GM19328 (cell line): ENCODE data around the gene PLCL1.
"Not testable (repeated sequence)": the region's sequence is repeated elsewhere in the genome, so short reads cannot be mapped to it uniquely, and the experiment has no call there.

ENCODE experiments used
- ATAC-seq: cut with Tn5 transposase; IDR thresholded peaks from one replicate; pipeline ENCODE4 v1.9.1; 2021; ENCODE audit warnings: mild to moderate bottlenecking, moderate library complexity; ENCODE audit not compliant: unreplicated experiment

Gene PLCL1

DNA sequence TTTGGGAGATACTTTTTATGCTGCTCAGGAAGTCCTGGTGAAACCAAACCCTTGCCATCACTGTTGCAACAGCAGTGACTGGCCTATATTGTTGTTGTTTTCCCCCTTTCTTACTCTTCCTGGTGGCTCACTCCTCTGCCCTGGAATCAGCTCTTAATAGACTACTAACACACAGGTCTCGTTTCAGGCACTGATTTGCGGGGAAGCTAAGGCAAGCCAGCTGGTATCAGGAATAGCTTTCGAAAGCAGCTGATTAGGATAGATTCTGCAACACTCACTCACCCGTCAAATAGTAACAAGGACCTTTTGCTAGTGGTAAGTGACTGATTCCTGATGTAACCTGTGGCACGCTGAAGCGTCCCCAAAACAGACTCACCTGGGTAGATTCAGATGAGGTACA, 360.4 kb downstream of the PLCL1 start:
- ATAC-seq: no peak

DNA sequence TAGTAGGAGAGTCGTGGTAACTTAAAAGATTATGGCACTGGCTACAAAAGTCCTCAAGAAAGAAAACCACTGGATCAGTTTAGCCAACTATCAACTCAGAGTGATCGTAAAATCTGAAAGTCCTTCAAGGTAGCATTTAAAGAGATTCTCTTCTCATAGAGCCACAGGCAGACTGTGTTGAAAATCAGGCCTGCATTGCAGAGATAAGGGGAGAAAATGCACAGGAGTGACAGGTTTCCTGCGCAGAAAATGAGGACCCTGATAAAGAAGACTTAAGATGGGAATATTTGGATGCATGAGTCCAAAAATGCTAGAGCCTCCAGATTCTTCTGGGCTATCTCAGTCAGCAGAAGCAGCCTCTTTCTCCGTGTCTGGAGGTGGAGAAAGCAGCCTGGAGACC, 360.9 kb downstream of the PLCL1 start:
- no peak for ATAC-seq

- no peak for ATAC-seq
Observed at GRCh38 chr2:198167346-198167745, 363.0 kb downstream of the PLCL1 start.

DNA sequence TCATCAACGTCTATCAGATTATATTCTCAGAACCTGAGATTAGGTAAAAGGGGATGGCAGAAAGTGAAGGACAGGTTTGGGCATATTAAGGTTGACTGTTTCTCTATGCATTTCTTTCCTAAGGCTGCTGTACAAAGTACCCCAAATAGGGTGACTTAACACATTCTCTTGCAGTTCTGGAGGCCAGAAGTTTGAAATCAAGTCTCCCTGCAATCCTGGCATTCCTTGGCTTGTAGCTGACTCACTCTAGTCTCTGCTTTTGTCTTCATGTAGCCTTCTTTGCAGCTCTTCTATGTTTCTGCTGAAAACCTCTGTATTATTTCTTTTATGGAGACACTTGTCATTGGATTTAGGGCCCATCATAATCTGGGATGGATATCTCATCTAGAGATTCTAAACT, 364.3 kb downstream of the PLCL1 start:
- no peak for ATAC-seq

DNA sequence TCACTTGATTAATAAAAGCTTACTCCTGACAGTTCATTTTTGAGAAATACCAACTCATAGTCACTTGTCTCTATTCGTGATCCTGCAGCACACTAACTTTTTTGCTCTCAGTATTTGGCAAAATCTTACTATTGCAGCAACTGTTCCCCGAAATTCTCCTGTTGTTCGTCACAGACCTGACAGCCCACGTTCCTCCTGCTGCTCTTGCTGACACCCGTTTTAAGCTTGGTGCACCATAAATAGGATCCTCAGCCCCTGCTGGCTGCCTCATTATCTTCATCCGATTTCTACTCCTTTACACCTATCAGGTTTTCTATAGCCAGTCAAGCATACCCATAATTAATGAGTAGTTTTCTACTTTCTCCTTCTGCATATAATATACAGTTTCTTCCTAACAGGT, 368.8 kb downstream of the PLCL1 start:
- no peak for ATAC-seq

DNA sequence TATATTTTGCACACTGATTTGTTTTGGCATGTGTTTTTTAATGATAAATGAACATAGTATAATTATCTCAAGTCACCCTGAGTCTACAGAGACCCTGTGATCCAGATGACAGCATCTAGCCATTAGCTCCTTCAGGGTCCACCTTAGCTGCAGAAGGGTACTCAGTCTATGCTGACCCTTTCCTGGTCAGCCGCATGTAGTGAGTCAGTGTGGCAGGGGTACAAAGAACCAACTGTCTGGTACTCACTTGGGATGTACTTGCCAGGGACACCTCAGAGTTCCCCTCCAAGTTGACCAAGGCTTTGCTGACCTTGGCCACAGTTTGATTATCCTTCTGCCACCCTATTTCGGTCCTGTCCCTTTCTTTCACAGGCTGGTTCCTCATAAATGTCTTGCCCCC, 369.5 kb downstream of the PLCL1 start:
- no peak for ATAC-seq

DNA sequence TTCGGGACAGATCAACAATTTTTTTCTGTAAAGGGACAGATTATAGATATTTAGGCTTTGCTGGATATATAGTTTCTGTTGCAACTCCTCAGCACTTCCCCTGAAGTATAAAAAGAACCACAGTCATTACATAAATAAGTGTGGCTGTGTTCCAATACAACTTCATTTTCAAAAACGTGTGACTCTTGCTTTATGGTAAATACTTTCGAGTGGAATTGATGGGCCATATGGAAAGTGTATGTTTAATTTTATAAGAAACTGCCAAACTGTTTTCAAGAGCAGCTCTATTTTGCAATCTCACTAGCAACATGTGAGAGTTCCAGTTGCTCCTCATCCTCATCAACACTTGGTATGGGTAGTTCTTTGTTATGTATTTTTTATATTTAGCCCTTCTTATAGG, 370.9 kb downstream of the PLCL1 start:
- no peak for ATAC-seq

GRCh38 chr2:198177040-198177439, 372.6 kb downstream of the PLCL1 start:
- no peak for ATAC-seq

GRCh38 chr2:198178766-198179165, 374.4 kb downstream of the PLCL1 start:
- ATAC-seq: no peak

- ATAC-seq: no peak
Observed at GRCh38 chr2:198186257-198186656, 381.9 kb downstream of the PLCL1 start.

DNA sequence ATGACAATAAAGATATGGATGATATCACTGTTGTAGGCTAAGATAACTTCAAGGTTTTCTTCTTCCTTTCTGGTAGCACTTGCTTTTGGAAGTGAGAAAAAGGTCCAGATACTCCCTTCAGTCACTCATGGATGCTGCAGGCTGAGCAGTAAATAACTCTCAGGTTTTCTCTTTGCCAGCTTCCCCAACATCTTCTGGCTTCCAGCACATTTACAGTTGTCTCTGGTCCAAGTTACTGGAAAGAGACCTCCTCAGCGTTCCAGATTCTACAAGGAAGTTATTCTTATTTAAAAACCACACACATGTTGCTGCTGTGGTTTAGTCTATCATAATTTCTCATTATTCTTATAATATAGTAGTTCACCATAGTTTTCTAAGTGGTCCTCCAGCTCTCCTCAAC, 383.4 kb downstream of the PLCL1 start:
- ATAC-seq: no peak

DNA sequence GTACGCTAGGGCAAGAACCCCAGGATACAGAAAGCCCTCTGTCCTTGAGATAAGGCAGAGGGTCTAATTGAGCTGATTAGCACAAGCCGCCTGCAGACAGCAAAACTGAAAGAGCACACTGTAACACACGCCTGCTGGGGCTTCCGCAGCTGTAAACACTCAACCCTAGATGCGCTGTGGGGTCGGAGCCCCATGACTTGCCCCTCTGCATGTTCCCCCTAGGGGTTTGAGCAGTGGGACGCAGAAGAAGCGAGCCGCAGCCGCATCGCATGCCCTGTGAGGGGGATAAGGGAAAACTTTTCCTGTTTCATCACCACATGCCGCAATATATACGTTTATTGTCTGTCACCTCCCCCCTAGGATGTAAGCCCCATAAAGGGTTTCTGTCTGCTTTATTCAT, 384.6 kb downstream of the PLCL1 start:
- no peak for ATAC-seq

DNA sequence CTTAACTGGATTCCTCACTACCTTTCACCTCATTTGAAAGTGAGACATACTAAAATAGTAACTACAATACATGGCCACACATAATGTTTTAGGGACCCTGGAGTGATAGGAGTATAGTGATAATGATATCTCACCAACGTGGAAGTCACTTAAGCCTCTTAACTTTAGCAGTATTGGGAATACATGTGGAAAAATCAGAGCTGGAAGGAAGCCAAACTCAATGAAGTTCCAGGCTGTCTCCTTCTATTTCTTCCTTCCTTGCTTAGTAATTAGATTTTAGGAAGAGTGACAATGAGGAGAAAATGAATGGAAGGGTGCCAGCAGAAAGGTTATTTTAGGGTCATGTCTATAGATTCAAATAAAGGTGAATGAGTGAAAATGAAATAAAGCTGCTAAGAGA, 387.3 kb downstream of the PLCL1 start:
- ATAC-seq: no peak

GRCh38 chr2:198196556-198196955, 392.2 kb downstream of the PLCL1 start:
- not testable (repeated sequence) for ATAC-seq
